Thyroid gland (tissue), 4 donors: ENCODE measurements around the gene PDE3B.

Experiments
- CTCF ChIP-seq, 6 experiments: fragments of 200-600 bp in 3 of 6; fragments of 450-650 bp in 3 of 6; sonication (generic) in 3 of 6; IDR thresholded peaks; one replicate each; pipeline ENCODE4 v1.5.1; 2016 to 2019; ENCODE audit warnings: antibody characterized with exemption in 6 of 6, mild to moderate bottlenecking in 2 of 6, inconsistent platforms in 1 of 6, moderate library complexity in 1 of 6
- POLR2A ChIP-seq, 2 donors: fragments of 450-650 bp; IDR thresholded peaks; one replicate each; pipeline ENCODE4 v1.6.1; 2017; ENCODE audit warnings: antibody characterized with exemption in 2 of 2, mild to moderate bottlenecking in 2 of 2, moderate library complexity in 1 of 2

GRCh38 chr11:14809466-14809865 is 165.9 kb downstream of the PDE3B start:
- no peak for TF ChIP-seq CTCF (IDR thresholded peaks at IDR 0.05)
- no peak for TF ChIP-seq POLR2A (IDR thresholded peaks at IDR 0.05)
